Measurements from ENCODE around the gene CORO2A.
"Not testable (repeated sequence)": the region's sequence is repeated elsewhere in the genome, so short reads cannot be mapped to it uniquely, and the experiment has no call there.

The CORO2A gene

DNA sequence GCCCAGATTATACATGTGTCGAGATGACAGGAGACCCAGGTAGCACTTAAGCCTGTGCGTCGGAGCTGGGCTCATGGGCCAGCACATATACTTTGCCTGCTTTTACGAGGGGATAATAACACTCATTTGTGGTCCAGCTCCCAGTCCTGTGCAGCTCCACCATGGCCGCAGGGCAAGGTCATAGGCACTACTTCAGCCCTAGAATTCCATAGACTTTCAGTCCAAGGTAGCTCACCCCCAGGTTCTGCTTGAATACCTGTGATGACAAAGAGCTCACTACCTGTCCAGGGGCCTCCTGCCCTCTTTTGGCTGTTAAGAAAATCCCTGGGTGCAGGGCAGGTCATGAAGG, 1.7 kb downstream of the CORO2A start:
- no peak for DNase-seq (ENCODE audit: low spot score)

DNA sequence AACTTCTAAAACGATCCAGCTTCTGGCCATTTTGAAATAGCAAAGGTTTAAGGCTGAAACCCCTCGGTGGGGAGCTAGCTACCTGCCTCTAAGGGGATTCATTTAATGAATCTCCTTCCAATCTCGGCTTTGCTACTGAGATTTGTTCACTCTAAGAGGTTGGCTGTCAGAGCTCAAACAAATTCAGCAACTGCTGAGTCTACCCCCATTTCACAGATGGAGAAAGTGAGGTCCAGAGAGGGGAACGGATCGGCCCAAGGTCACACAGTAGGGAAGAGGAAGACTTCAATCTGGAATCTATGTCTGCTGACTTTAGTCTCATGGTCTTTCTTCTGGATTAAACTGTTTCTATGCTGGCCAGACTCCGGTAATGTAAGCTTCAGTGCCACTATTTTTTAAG, 3.0 kb downstream of the CORO2A start:
- no peak for DNase-seq (ENCODE audit: low spot score)

- no peak for DNase-seq (ENCODE audit: low spot score)
Observed at GRCh38 chr9:98187926-98188325, 4.5 kb downstream of the CORO2A start.

DNA sequence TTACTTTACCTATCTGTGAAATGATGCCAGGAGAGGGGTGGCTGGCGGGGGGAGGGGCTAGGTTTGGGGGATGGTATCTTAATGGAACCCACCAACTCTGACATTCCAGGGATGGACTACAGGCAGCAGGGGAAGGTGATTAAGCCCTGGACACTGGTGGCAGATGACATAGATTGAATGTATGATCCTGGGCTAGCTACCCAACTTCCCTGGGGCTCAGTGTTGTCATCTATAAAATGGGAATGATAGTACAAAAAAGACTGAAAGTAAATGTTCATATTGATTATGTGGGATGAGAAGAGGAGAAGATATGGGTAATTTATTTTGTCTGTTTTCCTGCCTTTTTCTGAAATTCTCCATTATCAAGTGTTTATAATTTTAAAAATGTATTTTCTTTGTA, 6.2 kb downstream of the CORO2A start:
- DNase-seq (ENCODE audit: low spot score) = no peak

DNA sequence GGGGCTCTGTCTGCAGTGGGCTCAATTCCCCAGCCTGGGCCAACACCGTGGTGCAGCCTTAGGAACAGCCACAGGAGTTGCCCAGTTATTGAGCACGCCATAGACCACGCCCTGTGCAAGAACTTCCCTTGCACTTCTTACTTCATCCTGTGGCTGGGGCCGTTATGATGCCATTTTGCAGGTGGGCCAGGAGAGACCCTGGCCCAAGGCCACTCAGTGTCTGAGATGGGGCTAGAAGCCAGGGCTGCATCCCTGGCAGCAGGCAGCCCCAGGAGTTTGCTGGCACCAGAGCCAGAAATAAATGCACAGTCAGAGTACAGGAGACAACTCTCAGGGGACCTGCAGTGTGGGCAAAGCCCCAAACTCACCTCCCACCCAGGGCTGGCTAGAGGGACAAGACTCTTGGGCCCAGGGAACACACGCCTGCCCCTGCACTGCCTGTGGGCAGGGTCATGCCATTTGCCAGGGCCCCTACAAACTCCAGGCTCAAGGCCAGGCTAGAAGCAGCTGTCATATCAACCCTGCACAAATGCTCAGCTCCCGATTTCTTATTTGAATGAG, 6.7 kb downstream of the CORO2A start:
- no peak for DNase-seq (ENCODE audit: low spot score)

- DNase-seq (ENCODE audit: low spot score) = no peak
Observed at GRCh38 chr9:98185021-98185567, 7.3 kb downstream of the CORO2A start.

DNA sequence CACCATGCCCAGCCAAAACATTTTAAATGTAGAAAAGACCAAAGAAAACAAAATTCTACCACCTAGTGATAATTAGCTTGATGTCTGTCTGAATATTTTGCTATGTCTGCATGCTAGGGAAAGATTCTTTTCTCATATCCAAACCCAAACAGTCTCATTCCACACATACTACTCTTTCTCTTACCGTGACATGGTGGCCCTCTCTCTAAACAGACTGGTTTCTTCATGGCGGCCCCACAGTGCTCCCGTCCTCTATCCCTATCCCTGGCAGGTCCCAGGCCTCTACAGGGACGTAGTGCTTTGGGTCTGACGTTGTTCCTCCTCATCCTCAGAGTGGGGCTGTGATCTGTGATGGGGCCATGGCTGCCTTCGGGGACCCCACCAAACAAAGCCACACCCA, 8.1 kb downstream of the CORO2A start:
- no peak for DNase-seq (ENCODE audit: low spot score)

DNA sequence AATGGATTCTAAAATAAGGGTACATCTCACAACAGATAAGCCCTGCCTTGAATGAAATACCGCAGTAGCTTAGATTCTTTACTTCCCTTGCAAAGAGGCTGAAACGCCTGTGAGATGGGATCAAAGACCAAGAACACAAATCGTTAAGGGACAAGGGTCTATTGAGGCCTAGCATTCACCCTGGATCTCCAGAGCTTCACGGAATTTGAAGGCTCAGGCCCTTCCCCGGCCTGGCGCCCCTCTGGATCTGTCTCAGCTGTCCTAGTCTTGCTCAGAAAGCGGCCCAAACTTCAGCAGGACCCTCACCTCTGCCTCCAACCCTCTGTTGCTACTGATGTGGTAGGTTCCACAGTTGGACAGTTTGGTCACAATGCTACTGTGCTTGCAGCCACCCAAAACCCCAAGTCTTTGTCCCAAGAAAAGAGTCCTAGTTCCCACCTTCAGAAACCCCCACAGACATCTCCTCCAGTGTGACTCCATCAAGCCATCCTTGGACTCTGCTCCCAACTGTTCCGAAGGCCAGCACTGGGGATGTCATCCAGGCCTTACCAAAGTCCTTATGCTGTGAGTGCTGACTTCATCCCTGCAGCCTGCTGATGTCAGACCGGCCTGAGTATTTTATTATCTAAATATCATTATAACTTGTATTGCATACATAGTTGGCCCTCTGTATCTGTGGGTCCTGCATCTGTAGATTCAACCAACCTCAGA, 9.4 kb downstream of the CORO2A start:
- no peak for DNase-seq (ENCODE audit: low spot score)

DNA sequence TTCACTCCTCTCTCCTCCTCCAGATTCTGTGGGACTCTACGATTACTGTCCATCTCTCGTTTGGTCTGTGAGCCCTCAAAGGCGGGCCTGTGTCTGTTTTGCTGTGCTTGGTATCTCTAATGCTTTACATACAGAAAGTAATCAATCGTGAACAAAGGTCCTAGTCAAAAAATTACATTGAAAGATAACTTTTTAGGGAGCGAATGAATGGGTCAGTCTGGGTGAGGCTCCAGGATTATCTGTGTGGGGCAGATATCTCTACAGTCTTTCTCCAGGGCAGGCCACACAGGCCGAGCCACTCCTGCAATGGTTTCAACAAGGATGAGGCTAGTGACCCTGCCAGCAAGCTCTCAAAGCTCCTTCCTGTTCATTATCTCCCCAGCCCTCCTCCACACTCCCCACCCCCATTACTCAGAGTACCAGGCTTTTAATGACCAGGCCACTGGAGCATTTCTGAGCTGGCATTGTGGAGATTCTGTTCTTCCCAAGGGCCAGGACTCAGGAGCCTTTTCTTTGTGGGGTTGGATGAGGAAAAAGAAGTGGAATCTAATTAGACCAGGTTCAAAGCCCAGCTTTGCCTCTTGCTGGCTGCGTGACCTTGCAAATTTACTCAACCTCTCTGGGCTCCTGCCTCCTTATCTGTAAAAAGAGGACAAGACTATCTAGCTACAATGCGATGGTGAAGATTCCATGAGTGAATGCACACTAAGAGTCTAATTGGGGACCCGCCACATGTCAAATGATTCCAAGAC, 10.2 kb downstream of the CORO2A start:
- DNase-seq (ENCODE audit: low spot score) = no peak

- DNase-seq (ENCODE audit: low spot score) = no peak
Observed at GRCh38 chr9:98181746-98182068, 10.7 kb downstream of the CORO2A start.

DNA sequence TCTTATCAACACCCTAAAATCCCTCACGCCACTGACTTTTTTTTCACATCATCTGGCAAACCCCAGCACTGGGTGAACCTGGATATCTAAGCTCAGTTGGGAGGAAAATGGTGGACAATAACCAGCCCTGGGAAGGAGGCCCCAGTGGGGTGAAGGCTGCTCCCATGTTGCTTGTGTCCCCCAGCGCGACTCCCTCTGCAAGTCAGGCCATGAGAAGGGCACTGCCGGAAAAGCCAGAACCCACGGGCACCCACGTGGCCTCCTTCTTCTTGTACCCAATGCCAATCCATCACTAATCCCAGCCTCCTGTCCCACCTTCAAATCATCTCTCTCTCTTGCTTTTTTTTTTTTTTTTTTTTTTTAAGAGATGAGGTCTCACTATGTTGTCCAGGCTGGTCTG, 11.4 kb downstream of the CORO2A start:
- DNase-seq (ENCODE audit: low spot score) = no peak

GRCh38 chr9:98178874-98179850, 13.3 kb downstream of the CORO2A start:
- no peak for DNase-seq (ENCODE audit: low spot score)

DNA sequence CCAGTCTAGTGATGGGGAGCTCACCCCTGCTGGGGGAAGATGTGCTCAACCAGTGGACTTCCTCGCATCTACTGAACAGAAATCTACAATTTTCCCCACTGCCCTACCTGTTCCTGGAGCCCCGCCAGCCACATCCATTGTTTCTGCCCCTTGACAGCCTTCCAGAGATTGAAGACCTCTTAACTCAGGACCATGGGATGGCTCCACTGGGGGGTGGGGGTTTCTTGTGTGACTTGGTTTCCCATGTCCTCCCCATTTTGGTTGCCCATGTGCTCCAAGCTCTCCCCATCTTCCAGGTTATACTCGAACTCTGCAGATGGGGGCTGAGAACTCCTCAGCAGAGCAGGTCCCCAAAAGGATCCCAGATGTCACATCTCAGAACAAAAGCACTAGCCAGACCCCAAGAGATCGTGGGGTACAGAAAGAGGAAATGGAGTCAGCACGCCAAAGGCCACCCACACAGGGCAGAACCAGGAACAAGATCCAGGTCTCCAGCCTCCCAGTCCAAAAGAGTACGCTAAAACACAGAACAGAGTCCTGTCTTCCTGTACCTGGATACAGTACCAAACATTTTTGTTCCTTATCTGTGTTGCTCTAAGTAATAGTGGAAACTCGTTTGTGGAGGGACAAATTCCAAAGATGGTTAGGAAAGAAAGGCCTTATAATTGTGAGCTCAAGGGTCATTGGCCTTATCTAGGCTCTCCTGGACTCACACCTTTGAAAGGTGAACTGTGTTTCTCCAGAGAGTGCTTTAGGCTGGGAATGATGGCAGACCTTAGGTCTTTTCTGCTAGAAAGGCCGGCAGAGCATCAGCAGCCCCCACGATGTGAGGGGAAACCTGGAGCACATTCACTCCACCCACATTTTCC, 15.8 kb downstream of the CORO2A start:
- DNase-seq (ENCODE audit: low spot score) = no peak

GRCh38 chr9:98175762-98176161, 16.7 kb downstream of the CORO2A start:
- DNase-seq (ENCODE audit: low spot score) = no peak

DNA sequence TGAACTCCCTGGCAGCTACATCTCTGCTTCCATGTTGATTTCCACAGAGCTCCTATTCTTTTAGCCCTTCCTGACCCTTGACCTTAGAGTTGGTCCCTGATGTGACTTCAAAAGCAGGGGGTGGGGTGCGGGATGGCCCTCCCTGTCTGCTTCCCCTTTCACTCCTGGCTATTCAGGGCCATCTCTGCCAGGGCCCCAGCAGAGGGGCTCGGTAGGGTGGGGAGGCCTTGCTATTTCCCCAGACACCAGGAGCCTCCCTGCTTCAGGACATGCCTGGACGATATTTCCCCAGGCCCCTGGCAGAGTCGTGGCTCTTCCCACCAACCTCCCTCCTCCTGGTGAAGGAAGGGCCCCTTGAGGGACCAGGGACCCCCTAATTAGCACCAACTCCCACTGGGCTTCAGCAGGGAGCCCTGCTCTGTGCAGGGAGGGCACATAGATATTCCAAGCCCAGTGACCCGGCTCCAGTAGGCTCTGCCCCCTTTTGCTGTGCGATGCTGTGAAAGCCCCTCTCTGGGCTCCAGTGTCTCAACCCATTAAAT, 17.3 kb downstream of the CORO2A start:
- DNase-seq (ENCODE audit: low spot score) = no peak

- DNase-seq (ENCODE audit: low spot score) = not testable (repeated sequence)
Observed at GRCh38 chr9:98174502-98174918, 17.9 kb downstream of the CORO2A start.

GRCh38 chr9:98173181-98173580, 19.3 kb downstream of the CORO2A start:
- no peak for DNase-seq (ENCODE audit: low spot score)

- no peak for DNase-seq (ENCODE audit: low spot score)
Observed at GRCh38 chr9:98172604-98173003, 19.8 kb downstream of the CORO2A start.

DNA sequence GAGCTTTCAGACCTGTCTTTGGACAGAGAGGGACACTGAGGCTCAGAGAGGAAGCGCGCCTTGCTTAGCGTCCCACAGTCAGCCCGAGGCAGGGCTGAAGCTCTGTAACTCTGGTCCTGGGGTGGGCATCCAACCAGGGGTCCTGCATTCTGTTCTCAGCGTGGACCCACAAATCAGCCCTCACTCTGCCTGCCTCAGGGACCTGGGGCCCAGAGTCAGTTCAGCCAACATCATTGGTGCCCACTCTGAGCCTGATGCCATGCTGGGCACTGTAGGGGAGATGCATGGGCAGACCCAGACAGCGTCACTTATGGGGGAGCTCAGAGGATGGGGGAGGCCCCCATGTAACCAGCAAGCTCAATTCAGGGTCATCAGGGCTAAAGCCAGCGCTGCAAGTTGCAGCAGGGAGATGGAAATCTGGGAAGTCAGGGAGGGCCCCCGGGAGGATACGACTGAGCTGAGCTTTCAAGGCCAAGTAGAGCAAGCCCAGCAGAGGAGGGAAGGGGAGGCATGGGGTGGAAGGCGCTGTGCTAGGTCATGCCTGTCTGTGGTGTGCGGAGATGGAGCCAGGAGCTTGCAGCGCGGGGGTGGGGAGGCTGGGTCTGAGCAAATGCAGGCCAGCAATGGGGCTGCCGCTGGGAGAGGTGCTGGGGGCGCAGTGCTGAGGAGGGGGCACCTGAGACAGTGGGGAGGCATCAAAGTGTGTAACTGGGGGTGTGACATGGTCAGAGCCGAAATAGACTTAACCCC, 21.1 kb downstream of the CORO2A start:
- DNase-seq (ENCODE audit: low spot score) = no peak

DNA sequence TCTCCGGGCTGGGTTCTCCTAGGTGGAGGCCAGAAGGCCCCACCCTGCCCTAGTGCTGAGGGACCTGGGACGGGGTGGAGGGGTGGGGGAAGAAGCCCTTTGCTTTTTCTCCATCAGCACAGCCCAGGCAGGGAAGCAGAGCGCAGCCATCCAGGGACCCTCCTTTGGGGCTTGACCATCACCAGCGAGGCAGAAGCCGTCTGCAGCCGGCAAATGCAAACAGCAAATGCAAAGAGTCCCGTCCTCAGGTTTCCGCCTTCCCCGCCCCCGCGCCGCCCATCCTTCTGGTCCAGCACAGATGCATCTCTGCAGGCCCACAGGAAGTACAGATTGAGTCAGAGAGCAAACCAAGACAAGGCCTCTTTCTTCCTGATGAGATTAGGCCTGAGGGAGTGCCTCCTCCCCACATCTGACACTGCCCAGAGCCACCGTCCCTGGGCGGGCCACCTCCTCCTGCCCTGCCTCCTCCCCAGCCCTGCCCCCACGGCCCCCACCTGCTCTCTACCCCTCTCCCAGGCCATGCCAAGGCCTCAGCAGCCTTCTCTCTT, 23.4 kb downstream of the CORO2A start:
- no peak for DNase-seq (ENCODE audit: low spot score)

All from hematopoietic multipotent progenitor cell treated with erythropoietin and hydrocortisone succinate and interleukin-3 and kit ligand, for 17 days (in vitro differentiated cells).